Fibroblast of skin of left biceps (primary cell): ENCODE results near the gene SCAF1.

Experiments
- DNase-seq, 2 experiments: peaks; one replicate each; pipeline ENCODE4 v3.0.0-alpha.2; 2013; ENCODE audit warnings: low read depth in 2 of 2

The SCAF1 gene

GRCh38 chr19:49665036-49665350 lies 23.0 kb downstream of the SCAF1 start:
- no peak for DNase-seq

- DNase-seq: peak; percentile 86 to 87
Measured at GRCh38 chr19:49665351-49666119, 23.5 kb downstream of the SCAF1 start, which contains the start of the genes BCL2L12 and IRF3. TSS of gene BCL2L12 (plus strand) at chr19:49665933. CDS start at chr19:49666693, 760 bp downstream. TSS of gene IRF3 (minus strand) at chr19:49665857. CDS start at chr19:49664838, 1,019 bp downstream.

- no peak for DNase-seq
Measured at GRCh38 chr19:49666120-49666444, 24.1 kb downstream of the SCAF1 start.

GRCh38 chr19:49667473-49667872 lies 25.5 kb downstream of the SCAF1 start:
- no peak for DNase-seq

- no peak for DNase-seq
Measured at GRCh38 chr19:49669516-49669915, 27.5 kb downstream of the SCAF1 start.

GRCh38 chr19:49672131-49672919 lies 30.3 kb downstream of the SCAF1 start:
- DNase-seq: no peak

- DNase-seq: peak in 1 of 2 experiments; percentile 80
Measured at GRCh38 chr19:49676136-49676783, 34.3 kb downstream of the SCAF1 start.

- peak; percentile 100 for DNase-seq
Measured at GRCh38 chr19:49676784-49677230, 34.8 kb downstream of the SCAF1 start.

GRCh38 chr19:49677231-49677900 lies 35.4 kb downstream of the SCAF1 start, which contains the start of gene PRMT1:
TSS of gene PRMT1 (plus strand) at chr19:49677271. CDS start at chr19:49677281, 10 bp downstream.
- DNase-seq: no peak

GRCh38 chr19:49677901-49678674 lies 36.1 kb downstream of the SCAF1 start:
- DNase-seq: no peak

GRCh38 chr19:49678985-49679770 lies 37.2 kb downstream of the SCAF1 start:
- DNase-seq: no peak

GRCh38 chr19:49679771-49680413 lies 37.9 kb downstream of the SCAF1 start:
- no peak for DNase-seq

- DNase-seq: peak; percentile 50
Measured at GRCh38 chr19:49680421-49681351, 38.7 kb downstream of the SCAF1 start.

- DNase-seq: no peak
Measured at GRCh38 chr19:49681830-49682229, 39.8 kb downstream of the SCAF1 start.

- DNase-seq: no peak
Measured at GRCh38 chr19:49682274-49682673, 40.3 kb downstream of the SCAF1 start.

- no peak for DNase-seq
Measured at GRCh38 chr19:49683814-49684250, 41.8 kb downstream of the SCAF1 start.

GRCh38 chr19:49684251-49684982 lies 42.4 kb downstream of the SCAF1 start:
- DNase-seq: no peak
